GM21528 (cell line): ENCODE data around the gene AK3.
A peak's percentile ranks its signal among the peaks of the same experiment; 100 is the strongest.
"Not testable (repeated sequence)": the region's sequence is repeated elsewhere in the genome, so short reads cannot be mapped to it uniquely, and the experiment has no call there.

Source experiments
- ATAC-seq: cut with Tn5 transposase; IDR thresholded peaks from one replicate; pipeline ENCODE4 v1.9.1; 2021; ENCODE audit warnings: mild to moderate bottlenecking, moderate library complexity; ENCODE audit not compliant: unreplicated experiment, low FRiP score

Gene AK3

GRCh38 chr9:4669890-4670289 lies 71.1 kb downstream of the AK3 start:
- ATAC-seq, result no peak

GRCh38 chr9:4668604-4669003 lies 72.4 kb downstream of the AK3 start:
- no peak for ATAC-seq

GRCh38 chr9:4667681-4668080 lies 73.3 kb downstream of the AK3 start:
- ATAC-seq, result no peak

GRCh38 chr9:4666042-4666699 lies 74.8 kb downstream of the AK3 start, which contains the start of gene SPATA6L:
SPATA6L (minus strand) TSS chr9:4666480; CDS start chr9:4666250, 230 bp downstream.
- ATAC-seq, result no peak

GRCh38 chr9:4665357-4665756 lies 75.6 kb downstream of the AK3 start:
- no peak for ATAC-seq

- no peak for ATAC-seq
These were observed 77.0 kb downstream of the AK3 start for GRCh38 chr9:4663956-4664355.

- peak; percentile 5 for ATAC-seq
These were observed 77.8 kb downstream of the AK3 start for GRCh38 chr9:4662989-4663792.

GRCh38 chr9:4662108-4662988 lies 78.7 kb downstream of the AK3 start, which contains the start of gene PLPP6:
PLPP6 (plus strand) TSS chr9:4662294; CDS start chr9:4662376, 82 bp downstream.
- peak; percentile 89 for ATAC-seq

GRCh38 chr9:4661611-4662010 lies 79.4 kb downstream of the AK3 start:
- peak; percentile 4 for ATAC-seq

GRCh38 chr9:4661165-4661564 lies 79.8 kb downstream of the AK3 start:
- no peak for ATAC-seq

- ATAC-seq, result not testable (repeated sequence)
These were observed 80.3 kb downstream of the AK3 start for GRCh38 chr9:4660665-4661064.
